Spinal cord (tissue), 10 donors: Measurements from ENCODE around the gene SPAG16. TPM values are rescaled to one million over a fixed set of nuclear protein-coding genes. Genes with fewer than 3 reads are reported as not detected.
A peak's percentile ranks its signal among the peaks of the same experiment; 100 is the strongest.
"Not testable (repeated sequence)": the region's sequence is repeated elsewhere in the genome, so short reads cannot be mapped to it uniquely, and the experiment has no call there.

Experiments used
- DNase-seq, 6 donors: peaks; one replicate each; pipeline versions ENCODE4 v3.0.0 to v3.0.0-alpha.2; 2013 to 2015; ENCODE audit warnings: low spot score in 6 of 6, low read depth in 4 of 6
- H3K27ac ChIP-seq: one replicate; pipeline ENCODE4 v1.5.1; 2013; ENCODE audit warnings: low read depth, low read length, control low read depth
- H3K27me3 ChIP-seq: one replicate; pipeline ENCODE4 v1.6.1; 2013; ENCODE audit warnings: low read length; ENCODE audit not compliant: control insufficient read depth, insufficient read depth
- H3K36me3 ChIP-seq: one replicate; pipeline ENCODE4 v1.6.1; 2013; ENCODE audit warnings: low read length; ENCODE audit not compliant: control insufficient read depth, insufficient read depth
- H3K4me1 ChIP-seq: one replicate; pipeline ENCODE4 v1.6.1; 2013; ENCODE audit warnings: low read length; ENCODE audit not compliant: control insufficient read depth, insufficient read depth
- H3K4me3 ChIP-seq: one replicate; pipeline ENCODE4 v1.5.1; 2013; ENCODE audit warnings: low read depth, low read length, control low read depth
- H3K9me3 ChIP-seq: one replicate; pipeline ENCODE4 v1.6.1; 2013; ENCODE audit warnings: low read length; ENCODE audit not compliant: control insufficient read depth, insufficient read depth
- WGBS: methylation state at CpG from one replicate; pipeline ENCODE4 v1.1.5; 2013; ENCODE audit warnings: missing lambda C conversion rate; ENCODE audit not compliant: insufficient coverage; 5-methylcytosine and 5-hydroxymethylcytosine counted together
- polyA plus RNA-seq, 2 donors: library from polyadenylated mRNA; unstranded; fragments of 120-200 nt; gene quantifications; one replicate each; pipeline ENCODE4 v1.2.1, GENCODE V29; 2013; ENCODE audit not compliant: insufficient read length in 2 of 2
- total RNA-seq, 2 donors: library from RNA; depleted of rRNA in 1 of 2; stranded (reverse); fragments of 120-200 nt in 1 of 2; fragments of >200 nt in 1 of 2; gene quantifications; one replicate each; pipeline versions ENCODE4 v1.2.3 to v1.2.4, GENCODE V29; 2013 to 2014
- donor health status: healthy.

The SPAG16 gene
- total and polyA plus RNA-seq, 4 donors = 47.4 to 86.2 (median 74.2) TPM

- 94% methylated on average over 8 of the region's 8 CpGs for WGBS
- Histone ChIP-seq H3K36me3 (no peaks in the 10 kb centered on the region), H3K4me3 (no peak overlapping the region), H3K27ac (no peak overlapping the region), H3K4me1 (no peaks in the 10 kb centered on the region), H3K27me3 (no peaks in the 10 kb centered on the region), H3K9me3 (no peaks in the 10 kb centered on the region)
- DNase-seq = no peak
Measured at GRCh38 chr2:214035091-214035852, 751.0 kb downstream of the SPAG16 start.

- Histone ChIP-seq H3K4me3 (no peak overlapping the region), H3K4me1 (no peaks in the 10 kb centered on the region), H3K36me3 (no peaks in the 10 kb centered on the region), H3K9me3 (no peaks in the 10 kb centered on the region), H3K27ac (no peak overlapping the region), H3K27me3 (no peaks in the 10 kb centered on the region)
- DNase-seq = no peak
- no CpG with 5 or more reads among the region's 2 CpGs for WGBS
Measured at GRCh38 chr2:214035921-214036320, 751.7 kb downstream of the SPAG16 start.

GRCh38 chr2:214038186-214038585 lies 753.9 kb downstream of the SPAG16 start:
- H3K27me3 ChIP-seq = no peaks in the 10 kb centered on the region
- no peaks in the 10 kb centered on the region for H3K4me1 ChIP-seq
- H3K9me3 ChIP-seq = no peaks in the 10 kb centered on the region
- no peaks in the 10 kb centered on the region for H3K36me3 ChIP-seq
- DNase-seq = no peak
- no peak overlapping the region for H3K27ac ChIP-seq
- no peak overlapping the region for H3K4me3 ChIP-seq

GRCh38 chr2:214050731-214051130 lies 766.5 kb downstream of the SPAG16 start:
- H3K4me3 ChIP-seq = no peak overlapping the region
- H3K27me3 ChIP-seq = no peaks in the 10 kb centered on the region
- H3K4me1 ChIP-seq = no peaks in the 10 kb centered on the region
- no peak for DNase-seq
- H3K9me3 ChIP-seq = no peaks in the 10 kb centered on the region
- WGBS = 100% methylated on average over 1 of the region's 2 CpGs
- no peaks in the 10 kb centered on the region for H3K36me3 ChIP-seq
- no peak overlapping the region for H3K27ac ChIP-seq

- no peak for DNase-seq
- Histone ChIP-seq H3K27ac (no peak overlapping the region), H3K36me3 (no peaks in the 10 kb centered on the region), H3K4me1 (no peaks in the 10 kb centered on the region), H3K27me3 (no peaks in the 10 kb centered on the region), H3K9me3 (no peaks in the 10 kb centered on the region), H3K4me3 (no peak overlapping the region)
- no CpG with 5 or more reads among the region's 1 CpG for whole genome bisulfite sequencing
Measured at GRCh38 chr2:214051585-214051984, 767.3 kb downstream of the SPAG16 start.

- Histone ChIP-seq H3K36me3 (no peaks in the 10 kb centered on the region), H3K27me3 (no peaks in the 10 kb centered on the region), H3K4me3 (no peak overlapping the region), H3K4me1 (no peaks in the 10 kb centered on the region), H3K9me3 (no peaks in the 10 kb centered on the region), H3K27ac (no peak overlapping the region)
- WGBS = 90% methylated on average over 3 of the region's 5 CpGs
- DNase-seq = no peak
Measured at GRCh38 chr2:214052235-214052634, 768.0 kb downstream of the SPAG16 start.

- Histone ChIP-seq H3K36me3 (no peaks in the 10 kb centered on the region), H3K27ac (no peak overlapping the region), H3K27me3 (no peaks in the 10 kb centered on the region), H3K9me3 (no peaks in the 10 kb centered on the region), H3K4me3 (no peak overlapping the region), H3K4me1 (no peaks in the 10 kb centered on the region)
- DNase-seq = no peak
- WGBS = no CpG with 5 or more reads among the region's 2 CpGs
Measured at GRCh38 chr2:214057986-214058385, 773.7 kb downstream of the SPAG16 start.

- 100% methylated on average over 5 of the region's 5 CpGs for WGBS
Measured at GRCh38 chr2:214062279-214062678, 778.0 kb downstream of the SPAG16 start.

GRCh38 chr2:214064471-214064870 lies 780.2 kb downstream of the SPAG16 start:
- Histone ChIP-seq H3K36me3 (no peaks in the 10 kb centered on the region), H3K9me3 (no peaks in the 10 kb centered on the region), H3K4me1 (no peaks in the 10 kb centered on the region), H3K27ac (no peak overlapping the region), H3K4me3 (no peak overlapping the region), H3K27me3 (no peaks in the 10 kb centered on the region)
- WGBS = no CpG with 5 or more reads among the region's 2 CpGs
- peak in 1 of 6 donors; percentile 77 for DNase-seq

More at GRCh38 chr2:214062279-214062678, 778.0 kb downstream of the SPAG16 start:
- not testable (repeated sequence) for H3K9me3 ChIP-seq, DNase-seq, H3K36me3 ChIP-seq, H3K27ac ChIP-seq, H3K4me3 ChIP-seq, H3K4me1 ChIP-seq, H3K27me3 ChIP-seq

- no CpG with 5 or more reads among the region's 2 CpGs for whole genome bisulfite sequencing
- Histone ChIP-seq H3K27me3 (no peaks in the 10 kb centered on the region), H3K9me3 (no peaks in the 10 kb centered on the region), H3K4me1 (no peaks in the 10 kb centered on the region), H3K36me3 (no peaks in the 10 kb centered on the region), H3K4me3 (no peak overlapping the region), H3K27ac (no peak overlapping the region)
- DNase-seq = peak in 1 of 6 donors; percentile 28
Measured at GRCh38 chr2:214066862-214067261, 782.6 kb downstream of the SPAG16 start.
